ENCODE results near the gene ZNF593OS.

ZNF593OS gene

GRCh38 chr1:26160527-26161414 is 10.9 kb downstream of the ZNF593OS start:
- DNase-seq (ENCODE audit: low read depth), result no peak
- no peak overlapping the region for H3K4me3 ChIP-seq (ENCODE audit: low read depth, low read length)
- no peak for TF ChIP-seq CTCF (IDR thresholded peaks at IDR 0.05; ENCODE audit: insufficient read depth, low read depth, low read length, missing control alignments)

- no peak for DNase-seq (ENCODE audit: low read depth)
- TF ChIP-seq CTCF (IDR thresholded peaks at IDR 0.05; ENCODE audit: insufficient read depth, low read depth, low read length, missing control alignments), result no peak
- H3K4me3 ChIP-seq (ENCODE audit: low read depth, low read length), result no peak overlapping the region
These were observed 11.9 kb downstream of the ZNF593OS start for GRCh38 chr1:26159743-26160039.

- no peak for TF ChIP-seq CTCF (IDR thresholded peaks at IDR 0.05; ENCODE audit: insufficient read depth, low read depth, low read length, missing control alignments)
- no peak within 1 kb of the TSS for H3K4me3 ChIP-seq (ENCODE audit: low read depth, low read length)
- no peak for DNase-seq (ENCODE audit: low read depth)
These were observed 12.5 kb downstream of the ZNF593OS start, which contains the start of gene FAM110D for GRCh38 chr1:26158908-26159742. Gene FAM110D, plus strand, starts transcription at chr1:26159079. Its CDS starts 2,213 bp downstream, at chr1:26161292.

GRCh38 chr1:26158271-26158907 is 13.2 kb downstream of the ZNF593OS start:
- H3K4me3 ChIP-seq (ENCODE audit: low read depth, low read length), result no peak overlapping the region
- no peak for TF ChIP-seq CTCF (IDR thresholded peaks at IDR 0.05; ENCODE audit: insufficient read depth, low read depth, low read length, missing control alignments)
- no peak for DNase-seq (ENCODE audit: low read depth)

- no peak for DNase-seq (ENCODE audit: low read depth)
- no peak for TF ChIP-seq CTCF (IDR thresholded peaks at IDR 0.05; ENCODE audit: insufficient read depth, low read depth, low read length, missing control alignments)
- H3K4me3 ChIP-seq (ENCODE audit: low read depth, low read length), result no peak overlapping the region
These were observed 15.2 kb downstream of the ZNF593OS start for GRCh38 chr1:26156285-26157038.

Measured in GM12865 (cell line).